Endothelial cell of umbilical vein (primary cell): ENCODE data around the gene TJP3. TPM values are rescaled to one million over a fixed set of nuclear protein-coding genes. Genes with fewer than 3 reads are reported as not detected.

Experiments
- BruUV-seq: library from RNA; stranded (reverse); fragments of 400-500 nt; replicated peaks from 2 replicates; lab custom pipeline; 2021; lab: Mats Ljungman, UMichigan
- CTCF ChIA-PET: fragments of 300-600, 350-600 bp; sonication (Branson Sonifier 250); formaldehyde crosslinking; loops from one replicate; lab custom pipeline; 2021; ENCODE audit warnings: antibody characterized with exemption, inconsistent platforms; lab: Charles Lee
- POLR2A ChIA-PET: fragments of 300-600, 350-600 bp; sonication (Branson Sonifier 250); formaldehyde crosslinking; loops from one replicate; lab custom pipeline; 2021; ENCODE audit warnings: antibody characterized with exemption, inconsistent platforms; lab: Charles Lee
- DNase-seq: peaks from one replicate; pipeline ENCODE4 v3.0.0-alpha.2; 2011; ENCODE audit warnings: low read depth, low spot score
- FAIRE-seq: peaks from 2 replicates; lab custom pipeline; 2011; peaks lifted over from hg19 to GRCh38; lab: Jason Lieb, UNC
- H2AFZ ChIP-seq: 2 replicates; pipeline ENCODE4 v1.6.0; 2012; ENCODE audit warnings: low read depth, low read length, control low read depth, inconsistent platforms
- H3K27ac ChIP-seq: 2 replicates; pipeline ENCODE4 v1.5.1; 2011; ENCODE audit warnings: low read depth, mild to moderate bottlenecking, control low read depth, low read length, moderate library complexity; ENCODE audit not compliant: insufficient read depth
- H3K27me3 ChIP-seq, 2 experiments: 2 replicates each; pipeline versions ENCODE4 v1.6.0 to v1.6.1; 2011; ENCODE audit warnings: low read length in 2 of 2, mixed read lengths in 1 of 2; ENCODE audit not compliant: control insufficient read depth in 2 of 2, insufficient read depth in 2 of 2
- H3K36me3 ChIP-seq, 2 experiments: 2 replicates in 1 of 2; 3 replicates in 1 of 2; pipeline ENCODE4 v1.5.1; 2011; ENCODE audit warnings: low read length in 2 of 2, mild to moderate bottlenecking in 1 of 2, moderate library complexity in 1 of 2; ENCODE audit not compliant: control insufficient read depth in 2 of 2, insufficient read depth in 2 of 2; ENCODE audit errors: extremely low read depth in 1 of 2
- H3K4me1 ChIP-seq: 3 replicates; pipeline ENCODE4 v1.5.1; 2011; ENCODE audit warnings: mild to moderate bottlenecking, low read length; ENCODE audit not compliant: control insufficient read depth, insufficient read depth; ENCODE audit errors: extremely low read depth
- H3K4me2 ChIP-seq: 2 replicates; pipeline ENCODE4 v1.6.1; 2011; ENCODE audit warnings: low read length, control low read depth, mixed read lengths; ENCODE audit not compliant: insufficient read depth
- H3K4me3 ChIP-seq, 3 experiments: fragments of 200-600 bp in 1 of 3; sonication (generic), shearing (Covaris generic) in 1 of 3; replicated peaks in 1 of 3; 2 replicates each; pipeline ENCODE4 v1.5.1; 2011 to 2016; ENCODE audit warnings: control low read depth in 3 of 3, low read length in 3 of 3, mild to moderate bottlenecking in 2 of 3, inconsistent platforms in 1 of 3, low read depth in 1 of 3, moderate library complexity in 1 of 3; ENCODE audit not compliant: insufficient read depth in 1 of 3
- H3K79me2 ChIP-seq: 2 replicates; pipeline ENCODE4 v1.6.0; 2012; ENCODE audit warnings: low read length, inconsistent platforms; ENCODE audit not compliant: control insufficient read depth, insufficient read depth
- H3K9ac ChIP-seq: replicated peaks from 2 replicates; pipeline ENCODE3; 2011; ENCODE audit warnings: low read length, control low read depth; ENCODE audit not compliant: insufficient read depth; ENCODE audit errors: extremely low read depth
- H3K9me1 ChIP-seq: replicated peaks from 3 replicates; pipeline ENCODE4 v1.6.0; 2011; ENCODE audit warnings: mild to moderate bottlenecking, low read length; ENCODE audit not compliant: control insufficient read depth, insufficient read depth; ENCODE audit errors: extremely low read depth
- H3K9me3 ChIP-seq: replicated peaks from 2 replicates; pipeline ENCODE4 v1.5.1; 2012; ENCODE audit warnings: low read length, inconsistent platforms; ENCODE audit not compliant: control insufficient read depth, insufficient read depth
- H4K20me1 ChIP-seq: replicated peaks from 2 replicates; pipeline ENCODE3; 2011; ENCODE audit warnings: mild to moderate bottlenecking, low read length; ENCODE audit not compliant: control insufficient read depth, insufficient read depth; ENCODE audit errors: extremely low read depth
- EZH2 ChIP-seq: IDR thresholded peaks from 2 replicates; pipeline ENCODE4 v1.6.1; 2012; ENCODE audit warnings: borderline replicate concordance, low read depth, mild to moderate bottlenecking, moderate library complexity, low read length, inconsistent platforms; ENCODE audit not compliant: severe bottlenecking
- FOS ChIP-seq: IDR thresholded peaks from 2 replicates; pipeline ENCODE4 v1.6.1; 2011; ENCODE audit warnings: mild to moderate bottlenecking, low read length, moderate library complexity, borderline replicate concordance; ENCODE audit not compliant: insufficient read depth
- GATA2 ChIP-seq: IDR thresholded peaks from 2 replicates; pipeline ENCODE4 v1.7.0; 2011; ENCODE audit warnings: low read depth, mild to moderate bottlenecking, moderate library complexity, mixed read lengths, low read length; ENCODE audit not compliant: insufficient read length, insufficient read depth
- JUN ChIP-seq: IDR thresholded peaks from 2 replicates; pipeline ENCODE4 v1.6.1; 2011; ENCODE audit warnings: borderline replicate concordance, low read depth; ENCODE audit not compliant: insufficient read length, insufficient read depth
- MYC ChIP-seq: IDR thresholded peaks from one replicate; pipeline ENCODE4 v1.6.1; 2011; ENCODE audit warnings: mild to moderate bottlenecking, low read depth, low read length
- POLR2A ChIP-seq: IDR thresholded peaks from 2 replicates; pipeline ENCODE4 v1.6.1; 2012; ENCODE audit warnings: low read depth, mild to moderate bottlenecking, control low read depth, low read length
- POLR2AphosphoS5 ChIP-seq: IDR thresholded peaks from 2 replicates; pipeline ENCODE4 v1.6.1; 2012; ENCODE audit warnings: low read depth, mild to moderate bottlenecking, control low read depth, low read length, moderate library complexity; ENCODE audit not compliant: insufficient read depth
- dilution Hi-C: fragments of 300-500 bp; cut with MboI; formaldehyde crosslinking; loops from one replicate; pipeline ENCODE4 v1.15.0; 2019; ENCODE audit warnings: low sequenced_read_pairs; ENCODE audit not compliant: extremely low pct_ligation_motif_present
- intact Hi-C: fragments of 100-400 bp; cut with micrococcal nuclease; formaldehyde crosslinking; loops from one replicate; pipeline ENCODE4 v1.10.0; 2022
- polyA plus RNA-seq, 4 experiments: library from polyadenylated mRNA; depleted of rRNA in 3 of 4; stranded (reverse) in 3 of 4; unstranded in 1 of 4; fragments of >200 nt; gene quantifications; 2 replicates each; pipeline versions ENCODE4 v1.2.1 to v1.2.3, GENCODE V29; 2011 to 2012; ENCODE audit warnings: missing spikeins in 1 of 4
- total RNA-seq: library from RNA; stranded (reverse); gene quantifications from 2 replicates; pipeline ENCODE4 v1.2.3, GENCODE V29; 2021
- TF ChIP-seq, protein P1 (sequence below), 2 donors: IDR thresholded peaks; 1 replicate in 1 of 2; 2 replicates in 1 of 2; pipeline ENCODE4 v1.5.1; 2011; ENCODE audit warnings: low read length in 2 of 2, mild to moderate bottlenecking in 2 of 2, moderate library complexity in 2 of 2, control low read depth in 1 of 2, inconsistent platforms in 1 of 2, low read depth in 1 of 2; ENCODE audit not compliant: insufficient read depth in 1 of 2; ENCODE audit errors: extremely low read depth in 1 of 2
- TF ChIP-seq, protein P2 (sequence below): IDR thresholded peaks from 2 replicates; pipeline ENCODE4 v1.6.1; 2011; ENCODE audit not compliant: insufficient read depth, insufficient read length

Gene TJP3
- total and polyA plus RNA-seq, 2 donors (not counting 3 experiments of a cell fraction or from before 2014, with no cell fraction given), result 0.10 TPM; not detected in 1

- DNase-seq (no peak), FAIRE-seq (no peak)
- Histone ChIP-seq H3K36me3 (no peaks in the 10 kb centered on the region), H3K9me1 (no peaks in the 10 kb centered on the region), H3K27ac (no peak overlapping the region), H3K79me2 (peaks cover 13% of the 10 kb centered on the region), H3K4me2 (no peak overlapping the region), H3K9ac (no peak overlapping the region), H3K27me3 (no peaks in the 10 kb centered on the region), H2AFZ (no peak overlapping the region), H3K4me1 (peaks cover 28% of the 10 kb centered on the region), H3K4me3 (no peak overlapping the region), H4K20me1 (no peaks in the 10 kb centered on the region), H3K9me3 (no peaks in the 10 kb centered on the region)
- no peak for TF ChIP-seq POLR2A
- no TSS peak for BruUV-seq
- dilution Hi-C loops, result no loop called here
- ChIA-PET CTCF (interaction anchor here (0.8 to 1.7 kb wide), 3 partner anchors 10 to 120 kb away, joined by 3 to 5 read pairs (median 5); no protein-coding TSS in a partner anchor), POLR2A (interaction anchor here (0.9 kb wide), 1 partner anchor 9 kb away, joined by 3 read pairs; no protein-coding TSS in a partner anchor)
- intact Hi-C loops, result loop anchor here (5.0 kb wide), 1 partner anchor 101 kb away; the partner anchor contains the start of gene HMG20B
Measured at GRCh38 chr19:3673506-3674439, 34.4 kb upstream of the TJP3 start.

- Histone ChIP-seq H3K9me1 (no peaks in the 10 kb centered on the region), H3K36me3 (no peaks in the 10 kb centered on the region), H4K20me1 (no peaks in the 10 kb centered on the region), H3K4me2 (no peak overlapping the region), H3K4me1 (peaks cover 24% of the 10 kb centered on the region), H3K79me2 (peaks cover 13% of the 10 kb centered on the region), H3K9me3 (no peaks in the 10 kb centered on the region), H3K9ac (no peak overlapping the region), H2AFZ (no peak overlapping the region), H3K27me3 (no peaks in the 10 kb centered on the region), H3K27ac (no peak overlapping the region), H3K4me3 (no peak overlapping the region)
- FAIRE-seq (no peak), DNase-seq (no peak)
- dilution Hi-C loops, result no loop called here
- intact Hi-C loops, result loop anchor here (5.0 kb wide), 1 partner anchor 103 kb away; the partner anchor contains the start of gene HMG20B
- ChIA-PET CTCF (interaction anchor here (1.2 to 1.7 kb wide), 3 partner anchors 9 to 17 kb away, joined by 3 to 5 read pairs (median 5); no protein-coding TSS in a partner anchor), POLR2A (no interaction called here)
- TF ChIP-seq GATA2, result no peak
- TF ChIP-seq, protein P1, sequence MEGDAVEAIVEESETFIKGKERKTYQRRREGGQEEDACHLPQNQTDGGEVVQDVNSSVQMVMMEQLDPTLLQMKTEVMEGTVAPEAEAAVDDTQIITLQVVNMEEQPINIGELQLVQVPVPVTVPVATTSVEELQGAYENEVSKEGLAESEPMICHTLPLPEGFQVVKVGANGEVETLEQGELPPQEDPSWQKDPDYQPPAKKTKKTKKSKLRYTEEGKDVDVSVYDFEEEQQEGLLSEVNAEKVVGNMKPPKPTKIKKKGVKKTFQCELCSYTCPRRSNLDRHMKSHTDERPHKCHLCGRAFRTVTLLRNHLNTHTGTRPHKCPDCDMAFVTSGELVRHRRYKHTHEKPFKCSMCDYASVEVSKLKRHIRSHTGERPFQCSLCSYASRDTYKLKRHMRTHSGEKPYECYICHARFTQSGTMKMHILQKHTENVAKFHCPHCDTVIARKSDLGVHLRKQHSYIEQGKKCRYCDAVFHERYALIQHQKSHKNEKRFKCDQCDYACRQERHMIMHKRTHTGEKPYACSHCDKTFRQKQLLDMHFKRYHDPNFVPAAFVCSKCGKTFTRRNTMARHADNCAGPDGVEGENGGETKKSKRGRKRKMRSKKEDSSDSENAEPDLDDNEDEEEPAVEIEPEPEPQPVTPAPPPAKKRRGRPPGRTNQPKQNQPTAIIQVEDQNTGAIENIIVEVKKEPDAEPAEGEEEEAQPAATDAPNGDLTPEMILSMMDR (IDR thresholded peaks at IDR 0.05; ENCODE audit: extremely low read depth in 1 of 2, insufficient read depth in 1 of 2, low read depth in 1 of 2, low read length in 2 of 2), result no peak
- TF ChIP-seq MYC, result no peak
- TF ChIP-seq, protein P2, sequence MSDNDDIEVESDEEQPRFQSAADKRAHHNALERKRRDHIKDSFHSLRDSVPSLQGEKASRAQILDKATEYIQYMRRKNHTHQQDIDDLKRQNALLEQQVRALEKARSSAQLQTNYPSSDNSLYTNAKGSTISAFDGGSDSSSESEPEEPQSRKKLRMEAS, result no peak
- no peak for TF ChIP-seq POLR2A
- TF ChIP-seq POLR2AphosphoS5, result no peak
- TF ChIP-seq FOS, result no peak
- TF ChIP-seq EZH2, result no peak
- TF ChIP-seq JUN, result no peak
- BruUV-seq, result no TSS peak
Measured at GRCh38 chr19:3674784-3675543, 33.2 kb upstream of the TJP3 start.
